ENCODE measurements around the gene PDGFD. TPM values are rescaled to one million over a fixed set of nuclear protein-coding genes. Genes with fewer than 3 reads are reported as not detected.

The PDGFD gene
- total and polyA plus RNA-seq, 2 donors (not counting 1 experiment from before 2014, with no cell fraction given) = 0.07 to 0.71 TPM

- CTCF ChIA-PET = no interaction called here
- no peaks in the 10 kb centered on the region for H3K4me1 ChIP-seq (ENCODE audit: control insufficient read depth in 2 of 2, insufficient read depth in 2 of 2, low read length in 2 of 2)
- H3K9me3 ChIP-seq (ENCODE audit: control extremely low read depth in 1 of 3, control insufficient read depth in 2 of 3, insufficient read depth in 1 of 3, low read length in 2 of 3) = no peaks in the 10 kb centered on the region
- H3K36me3 ChIP-seq (replicated peaks in 1 of 2; ENCODE audit: control extremely low read depth in 1 of 2, control insufficient read depth in 1 of 2, extremely low read depth in 1 of 2, insufficient read depth in 2 of 2, low read length in 1 of 2) = no peaks in the 10 kb centered on the region
- H3K4me1 Mint-ChIP-seq = no peaks in the 10 kb centered on the region
- POLR2A ChIA-PET = no interaction called here
- H4K20me1 ChIP-seq (ENCODE audit: control insufficient read depth, insufficient read depth, low read length, poor library complexity, severe bottlenecking) = no peaks in the 10 kb centered on the region
- no peak overlapping the region for H3K4me3 Mint-ChIP-seq
- ATAC-seq (ENCODE audit: low read depth) (no peak), DNase-seq (no peak)
- H3K79me2 ChIP-seq (ENCODE audit: control insufficient read depth, insufficient read depth, low read length) = no peaks in the 10 kb centered on the region
- no peak overlapping the region for H2AFZ ChIP-seq (ENCODE audit: insufficient read depth, low read depth, low read length, poor library complexity, severe bottlenecking)
- no peak overlapping the region for H3K27ac Mint-ChIP-seq
- WGBS (ENCODE audit: insufficient coverage) = 75% methylated on average over 1 of the region's 1 CpG
- H3K27me3 ChIP-seq (replicated peaks in 1 of 4; ENCODE audit: control extremely low read depth in 1 of 4, control insufficient read depth in 3 of 4, insufficient read depth in 4 of 4, low read length in 3 of 4) = no peaks in the 10 kb centered on the region
- intact Hi-C loops (cut with micrococcal nuclease) = no loop called here
- no peak for TF ChIP-seq EZH2 (IDR thresholded peaks at IDR 0.05; ENCODE audit: borderline replicate concordance, insufficient read depth, low read depth, low read length, poor library complexity, severe bottlenecking)
- TF ChIP-seq, protein P1, sequence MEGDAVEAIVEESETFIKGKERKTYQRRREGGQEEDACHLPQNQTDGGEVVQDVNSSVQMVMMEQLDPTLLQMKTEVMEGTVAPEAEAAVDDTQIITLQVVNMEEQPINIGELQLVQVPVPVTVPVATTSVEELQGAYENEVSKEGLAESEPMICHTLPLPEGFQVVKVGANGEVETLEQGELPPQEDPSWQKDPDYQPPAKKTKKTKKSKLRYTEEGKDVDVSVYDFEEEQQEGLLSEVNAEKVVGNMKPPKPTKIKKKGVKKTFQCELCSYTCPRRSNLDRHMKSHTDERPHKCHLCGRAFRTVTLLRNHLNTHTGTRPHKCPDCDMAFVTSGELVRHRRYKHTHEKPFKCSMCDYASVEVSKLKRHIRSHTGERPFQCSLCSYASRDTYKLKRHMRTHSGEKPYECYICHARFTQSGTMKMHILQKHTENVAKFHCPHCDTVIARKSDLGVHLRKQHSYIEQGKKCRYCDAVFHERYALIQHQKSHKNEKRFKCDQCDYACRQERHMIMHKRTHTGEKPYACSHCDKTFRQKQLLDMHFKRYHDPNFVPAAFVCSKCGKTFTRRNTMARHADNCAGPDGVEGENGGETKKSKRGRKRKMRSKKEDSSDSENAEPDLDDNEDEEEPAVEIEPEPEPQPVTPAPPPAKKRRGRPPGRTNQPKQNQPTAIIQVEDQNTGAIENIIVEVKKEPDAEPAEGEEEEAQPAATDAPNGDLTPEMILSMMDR (IDR thresholded peaks at IDR 0.05) = no peak
- H3K27me3 Mint-ChIP-seq = no peaks in the 10 kb centered on the region
- no peak overlapping the region for H3K27ac ChIP-seq (ENCODE audit: low read length in 2 of 2)
- no peak overlapping the region for H3K4me3 ChIP-seq (ENCODE audit: control extremely low read depth in 1 of 5, extremely low read depth in 1 of 5, insufficient read depth in 1 of 5, low read depth in 2 of 5, low read length in 4 of 5)
- H3K9ac ChIP-seq (ENCODE audit: low read length) = no peak overlapping the region
- no peaks in the 10 kb centered on the region for H3K9me3 Mint-ChIP-seq (ENCODE audit: insufficient read depth)
- H3K4me2 ChIP-seq (replicated peaks; ENCODE audit: low read depth, low read length, poor library complexity, severe bottlenecking) = no peak overlapping the region
Measured at GRCh38 chr11:104124979-104125378, 39.0 kb downstream of the PDGFD start.

DNA sequence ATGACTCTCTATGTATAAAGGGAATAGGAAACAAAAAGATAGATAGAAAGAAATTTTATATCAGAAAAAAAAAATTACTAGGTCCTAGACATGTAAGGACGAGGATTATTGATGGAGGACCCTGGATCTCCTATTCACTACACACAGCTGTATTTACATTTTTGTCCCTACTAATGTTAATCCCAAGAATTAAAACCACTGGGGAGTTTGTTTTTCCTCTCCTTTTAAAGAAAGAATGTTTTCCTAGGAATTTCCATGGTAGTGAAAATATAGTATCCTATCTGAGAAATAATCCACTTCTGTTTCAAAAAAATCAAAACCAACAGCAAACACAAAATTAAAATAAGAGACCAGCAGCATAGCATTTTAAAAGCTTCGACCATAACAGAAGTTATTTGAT, 41.1 kb downstream of the PDGFD start:
- no peak overlapping the region for H3K4me3 Mint-ChIP-seq
- no peaks in the 10 kb centered on the region for H3K27me3 Mint-ChIP-seq
- H3K4me2 ChIP-seq (replicated peaks; ENCODE audit: low read depth, low read length, poor library complexity, severe bottlenecking) = no peak overlapping the region
- CTCF ChIA-PET = no interaction called here
- H3K4me1 Mint-ChIP-seq = no peaks in the 10 kb centered on the region
- H3K9me3 Mint-ChIP-seq (ENCODE audit: insufficient read depth) = no peaks in the 10 kb centered on the region
- no peaks in the 10 kb centered on the region for H3K27me3 ChIP-seq (replicated peaks in 1 of 4; ENCODE audit: control extremely low read depth in 1 of 4, control insufficient read depth in 3 of 4, insufficient read depth in 4 of 4, low read length in 3 of 4)
- no peak overlapping the region for H2AFZ ChIP-seq (ENCODE audit: insufficient read depth, low read depth, low read length, poor library complexity, severe bottlenecking)
- TF ChIP-seq, protein P1 (IDR thresholded peaks at IDR 0.05) = no peak
- no peak for TF ChIP-seq EZH2 (IDR thresholded peaks at IDR 0.05; ENCODE audit: borderline replicate concordance, insufficient read depth, low read depth, low read length, poor library complexity, severe bottlenecking)
- no peaks in the 10 kb centered on the region for H3K36me3 ChIP-seq (replicated peaks in 1 of 2; ENCODE audit: control extremely low read depth in 1 of 2, control insufficient read depth in 1 of 2, extremely low read depth in 1 of 2, insufficient read depth in 2 of 2, low read length in 1 of 2)
- H3K9me3 ChIP-seq (ENCODE audit: control extremely low read depth in 1 of 3, control insufficient read depth in 2 of 3, insufficient read depth in 1 of 3, low read length in 2 of 3) = no peaks in the 10 kb centered on the region
- H3K9ac ChIP-seq (ENCODE audit: low read length) = no peak overlapping the region
- H3K79me2 ChIP-seq (ENCODE audit: control insufficient read depth, insufficient read depth, low read length) = no peaks in the 10 kb centered on the region
- no peak overlapping the region for H3K27ac Mint-ChIP-seq
- DNase-seq (no peak), ATAC-seq (ENCODE audit: low read depth) (no peak)
- POLR2A ChIA-PET = no interaction called here
- H4K20me1 ChIP-seq (ENCODE audit: control insufficient read depth, insufficient read depth, low read length, poor library complexity, severe bottlenecking) = no peaks in the 10 kb centered on the region
- no CpG with 5 or more reads among the region's 2 CpGs for WGBS (ENCODE audit: insufficient coverage)
- no peak overlapping the region for H3K27ac ChIP-seq (ENCODE audit: low read length in 2 of 2)
- no peaks in the 10 kb centered on the region for H3K4me1 ChIP-seq (ENCODE audit: control insufficient read depth in 2 of 2, insufficient read depth in 2 of 2, low read length in 2 of 2)
- no peak overlapping the region for H3K4me3 ChIP-seq (ENCODE audit: control extremely low read depth in 1 of 5, extremely low read depth in 1 of 5, insufficient read depth in 1 of 5, low read depth in 2 of 5, low read length in 4 of 5)
- intact Hi-C loops (cut with micrococcal nuclease) = no loop called here

Measured in B cell (primary cell).